Measurements from ENCODE around the gene TNNI3K.

TNNI3K gene

DNA sequence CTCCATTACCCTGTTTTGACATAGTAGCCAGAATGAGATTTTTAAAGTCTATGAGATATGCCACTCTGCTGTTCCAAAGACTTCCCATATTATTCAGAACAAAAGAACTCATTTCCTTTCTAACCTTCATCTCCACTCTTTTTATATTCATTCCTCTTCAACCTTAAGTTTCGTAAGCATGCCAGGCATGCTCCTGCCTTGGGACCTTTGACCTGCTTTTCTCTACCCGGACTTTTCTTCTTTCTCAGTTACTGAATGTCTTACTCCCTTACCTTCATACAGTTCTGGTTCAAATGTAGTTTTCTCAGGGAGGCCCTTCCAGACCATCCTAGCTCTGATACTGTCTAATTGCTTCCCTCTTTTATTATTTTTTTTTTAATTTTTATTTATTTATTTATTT is 81.1 kb downstream of the TNNI3K start:
- no peak for DNase-seq

DNA sequence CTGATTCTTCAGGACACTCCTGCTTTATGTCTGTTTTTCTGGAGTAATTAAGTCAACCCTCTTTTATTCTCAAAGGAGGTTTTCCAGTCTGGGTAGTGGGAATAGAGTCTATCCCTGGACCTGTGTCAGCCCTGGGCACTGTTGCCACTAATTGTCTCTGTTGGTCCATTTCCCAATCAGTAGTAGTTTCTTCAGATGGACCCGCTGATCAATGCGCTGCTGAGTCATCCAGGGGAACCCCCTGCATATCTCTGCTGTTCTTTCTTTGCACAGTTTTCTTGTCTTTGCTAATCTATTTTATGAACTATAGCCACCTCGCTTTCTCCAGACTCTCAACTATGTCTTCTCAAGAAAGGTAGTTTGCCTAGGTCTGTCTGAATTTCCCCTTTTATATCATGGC is 82.5 kb downstream of the TNNI3K start:
- DNase-seq = no peak

DNA sequence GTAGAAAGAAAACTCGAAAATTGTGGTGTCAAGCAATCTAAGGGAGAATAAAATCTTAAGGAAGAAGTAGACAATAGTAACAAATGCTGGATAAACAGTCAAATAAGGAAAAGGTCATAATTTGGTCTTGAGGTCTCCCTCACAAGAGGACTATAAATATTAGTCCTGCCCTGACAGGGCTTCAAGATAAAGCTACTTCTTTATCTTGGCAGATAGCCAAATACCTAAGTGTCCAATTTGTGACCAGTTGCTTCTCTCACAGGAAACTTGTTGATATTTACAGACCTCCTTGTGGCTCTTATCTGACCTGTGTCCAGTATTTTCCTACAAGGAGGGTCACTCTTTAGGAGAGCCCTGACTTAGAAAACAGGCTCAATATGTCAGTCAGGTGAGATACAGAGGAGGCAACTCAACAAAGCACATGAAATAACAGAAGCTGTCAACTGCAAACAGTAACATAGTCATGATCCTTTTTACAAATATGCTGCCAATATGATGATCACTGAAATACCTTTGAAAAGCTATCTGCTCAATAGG is 88.8 kb downstream of the TNNI3K start:
- no peak for DNase-seq

DNA sequence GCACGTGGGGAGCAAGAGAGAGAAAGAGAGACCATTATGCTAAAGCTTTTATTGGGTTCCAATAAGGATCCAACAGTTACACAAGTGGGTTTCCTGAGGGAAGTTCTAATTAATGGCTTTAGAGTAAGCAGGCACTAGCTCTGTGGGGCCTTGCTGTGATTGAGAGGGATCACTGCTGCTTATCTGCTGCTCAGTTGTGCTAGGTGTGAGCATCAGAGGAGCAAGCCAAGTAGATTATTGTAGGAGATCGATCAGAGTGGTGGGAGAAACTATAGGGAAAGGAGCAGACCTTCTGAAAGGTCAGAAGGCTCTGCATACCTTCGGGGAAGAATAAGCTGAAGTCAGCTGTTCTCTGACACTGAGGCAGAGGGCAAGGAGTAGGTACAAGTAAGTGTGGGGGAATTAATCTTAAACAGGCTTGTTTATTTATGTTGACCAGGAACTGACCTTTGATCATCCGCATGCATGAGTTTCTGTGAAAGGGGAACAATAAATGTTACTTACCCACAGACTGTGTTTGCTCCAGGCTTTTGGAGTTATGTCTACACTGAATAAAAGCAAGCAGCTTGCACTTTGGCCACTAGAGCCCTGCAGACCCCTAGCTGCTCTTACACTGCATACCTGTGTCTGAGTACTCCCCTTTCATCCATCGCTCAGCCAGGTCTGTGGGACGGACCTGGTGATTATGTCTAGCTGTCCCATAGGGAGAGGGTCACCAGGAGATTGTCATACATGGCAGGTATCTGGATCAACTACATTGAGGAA is 89.7 kb downstream of the TNNI3K start:
- no peak for DNase-seq

DNA sequence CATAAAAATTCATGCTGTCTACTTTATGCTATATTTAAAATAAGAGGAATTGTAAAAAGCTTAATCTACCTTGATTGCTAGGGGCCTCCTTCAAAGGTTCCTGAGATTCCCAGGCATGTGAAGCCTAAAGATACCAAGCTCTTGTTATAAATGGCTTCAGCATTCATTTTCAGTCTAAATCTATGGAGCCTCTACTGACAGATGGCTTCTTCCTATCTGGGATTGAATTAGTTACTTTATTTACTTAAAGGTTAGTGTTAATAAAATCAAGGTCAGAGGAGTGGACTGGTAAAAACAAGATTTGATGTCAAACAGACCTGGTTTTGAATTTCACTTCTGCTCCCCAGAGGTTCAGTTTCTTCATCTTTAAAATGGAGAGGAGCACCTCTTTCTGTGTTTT is 93.7 kb downstream of the TNNI3K start:
- DNase-seq = no peak

DNA sequence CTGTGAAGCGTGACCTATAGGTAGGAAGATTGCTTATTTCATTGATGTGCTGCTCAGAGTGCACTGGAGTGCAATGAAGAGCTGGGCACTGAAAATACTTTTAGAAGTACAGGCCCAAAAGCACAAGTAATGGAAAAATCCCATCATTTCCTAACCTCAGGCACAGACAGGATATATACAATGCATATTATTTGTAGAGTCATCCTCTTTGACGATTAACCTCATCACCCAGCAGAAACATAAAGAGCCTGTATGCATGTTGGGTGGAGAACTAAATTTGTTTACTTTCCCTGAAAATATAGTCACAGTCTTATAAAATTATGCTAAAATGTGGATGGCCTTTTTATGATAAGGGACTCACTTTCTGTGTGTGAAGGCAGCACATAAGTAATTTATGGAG is 98.1 kb downstream of the TNNI3K start:
- no peak for DNase-seq

DNA sequence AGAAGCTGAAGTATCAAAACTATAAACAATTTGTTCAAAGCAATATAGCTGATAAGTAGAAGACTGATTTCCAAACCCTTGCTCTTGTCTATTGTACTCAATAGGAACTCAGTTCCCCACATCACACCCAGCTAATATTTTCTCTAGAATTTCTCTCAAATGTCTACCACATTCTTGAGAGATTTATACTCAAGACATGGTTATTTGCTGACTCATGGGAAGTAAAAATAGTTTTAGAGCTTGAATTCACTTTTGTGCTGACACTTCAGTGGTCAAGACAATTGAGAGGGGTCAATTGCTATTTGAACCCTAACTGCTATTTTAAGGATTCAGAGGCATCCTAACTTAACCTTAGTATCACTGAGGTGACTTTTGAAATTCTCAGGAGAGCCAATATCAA is 99.0 kb downstream of the TNNI3K start:
- DNase-seq = no peak

DNA sequence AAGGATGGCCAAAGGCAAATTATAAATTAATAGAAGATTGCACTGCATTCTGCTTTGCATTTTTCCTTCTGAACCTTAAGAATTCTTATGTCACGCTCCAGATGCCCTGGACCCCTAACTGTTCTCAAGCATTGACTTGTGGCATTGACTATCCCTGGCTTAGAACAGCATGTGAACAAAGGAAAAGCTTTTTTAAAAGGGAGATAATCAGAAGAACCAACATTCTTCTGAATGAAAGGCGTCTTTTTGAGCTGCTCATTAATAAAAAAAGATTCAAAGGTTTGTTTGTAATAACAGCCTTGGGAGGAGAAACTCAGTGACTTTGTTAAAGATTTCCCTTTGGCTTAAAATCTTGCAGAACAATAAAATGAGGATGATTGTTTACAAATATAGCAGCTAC is 105.5 kb downstream of the TNNI3K start:
- DNase-seq = no peak

DNA sequence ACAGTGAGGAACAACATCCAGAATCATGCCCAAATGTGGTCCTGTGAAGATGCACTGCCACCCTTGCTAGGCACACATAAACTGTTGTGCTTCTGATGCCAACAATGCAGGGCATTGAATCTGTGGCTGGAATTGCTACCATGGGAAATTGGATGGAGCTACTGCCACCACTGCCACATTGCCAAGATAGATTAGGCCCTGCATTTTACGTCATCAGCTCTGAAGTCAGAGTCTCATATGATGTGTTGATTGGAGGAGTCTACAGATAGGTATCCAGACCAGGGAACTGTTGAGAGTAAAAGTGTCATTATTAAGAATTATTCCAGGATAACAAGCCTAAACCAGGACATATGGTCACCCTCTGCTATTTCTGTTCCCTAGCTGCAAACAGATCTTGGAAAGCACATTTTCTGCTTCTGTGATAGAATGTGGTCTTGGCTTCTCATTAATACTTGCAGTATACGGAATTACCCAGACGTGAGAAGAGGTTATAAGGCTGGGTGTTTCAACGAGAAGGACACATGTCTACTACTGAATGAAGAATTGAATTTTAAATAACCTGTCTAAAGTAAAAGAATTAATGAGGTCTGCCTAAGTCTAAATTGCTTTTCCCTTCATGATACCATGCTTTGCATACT is 106.6 kb downstream of the TNNI3K start:
- no peak for DNase-seq

DNA sequence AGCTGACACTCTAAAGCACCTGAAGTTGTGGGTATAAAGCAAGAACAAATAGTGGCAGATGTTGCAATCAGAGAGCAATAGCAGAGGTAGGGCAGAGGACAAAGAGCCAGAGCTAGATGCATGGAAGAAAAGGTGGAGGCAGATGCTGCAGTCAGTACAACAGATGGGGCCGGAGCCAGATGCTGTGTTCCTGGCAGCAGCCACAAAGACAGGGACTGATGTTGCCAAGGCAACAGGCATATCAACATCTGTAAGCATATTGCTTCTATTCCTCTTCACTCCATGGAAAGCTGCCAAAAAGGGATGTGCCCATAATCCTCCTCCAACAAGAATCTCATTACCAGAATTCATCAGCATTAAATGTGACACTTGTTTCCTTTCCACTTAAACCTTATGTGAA is 108.0 kb downstream of the TNNI3K start:
- no peak for DNase-seq

DNA sequence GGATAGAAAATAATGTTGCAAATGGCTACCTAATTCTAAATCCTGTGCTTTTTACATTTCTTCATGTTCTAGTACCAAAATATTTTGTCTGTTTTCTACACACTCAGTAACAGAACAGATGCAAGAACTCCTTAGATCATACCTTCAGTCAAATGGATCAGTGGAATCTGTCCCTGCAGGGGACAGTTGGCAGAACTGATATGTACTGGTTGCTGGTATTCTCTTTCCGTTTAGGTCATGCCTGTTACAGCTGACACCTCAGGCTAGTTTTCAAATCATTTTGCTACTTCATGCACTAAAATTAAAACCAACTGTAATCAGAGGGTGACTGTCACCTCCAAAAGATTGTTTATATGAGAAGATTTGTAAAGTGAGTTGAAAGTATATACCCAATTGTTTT is 109.2 kb downstream of the TNNI3K start:
- no peak for DNase-seq

DNA sequence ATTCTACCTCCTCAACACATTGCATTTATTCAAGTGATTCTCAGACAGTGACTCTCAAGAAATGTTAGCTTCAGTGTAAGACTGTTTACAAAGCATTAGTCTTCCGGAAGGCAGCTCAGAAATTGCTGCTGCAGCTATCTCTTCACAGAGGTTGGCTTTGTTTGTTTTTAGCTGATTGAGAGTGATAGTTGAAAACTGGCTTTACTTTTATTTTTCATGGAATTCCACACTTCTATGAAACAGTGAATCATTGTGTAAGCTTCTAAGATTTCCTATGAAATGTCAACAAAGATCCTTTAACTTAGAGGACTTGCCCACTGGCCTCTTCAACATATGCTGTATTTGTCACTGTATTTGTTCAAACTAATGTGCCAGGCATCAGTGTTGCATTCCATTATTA is 121.3 kb downstream of the TNNI3K start:
- DNase-seq = no peak

DNA sequence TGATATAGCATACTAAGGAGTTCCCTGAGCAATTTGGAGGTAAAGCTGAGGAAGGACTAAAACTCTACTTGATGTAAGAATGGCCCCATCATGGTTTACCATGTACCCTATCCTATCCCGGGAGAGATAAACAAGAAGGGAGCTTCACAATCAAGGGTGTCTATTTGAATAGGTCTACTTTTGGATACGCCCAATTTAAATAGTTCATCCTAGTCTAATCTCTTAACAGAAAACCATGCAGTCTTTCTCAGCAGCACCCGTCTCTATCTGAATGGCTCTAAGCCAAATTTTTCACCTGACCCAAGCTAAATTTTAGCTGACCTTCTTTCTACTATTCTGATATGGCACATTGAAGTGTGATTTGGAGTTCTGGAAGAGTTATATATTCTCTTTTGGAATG is 122.0 kb downstream of the TNNI3K start:
- DNase-seq = no peak

DNA sequence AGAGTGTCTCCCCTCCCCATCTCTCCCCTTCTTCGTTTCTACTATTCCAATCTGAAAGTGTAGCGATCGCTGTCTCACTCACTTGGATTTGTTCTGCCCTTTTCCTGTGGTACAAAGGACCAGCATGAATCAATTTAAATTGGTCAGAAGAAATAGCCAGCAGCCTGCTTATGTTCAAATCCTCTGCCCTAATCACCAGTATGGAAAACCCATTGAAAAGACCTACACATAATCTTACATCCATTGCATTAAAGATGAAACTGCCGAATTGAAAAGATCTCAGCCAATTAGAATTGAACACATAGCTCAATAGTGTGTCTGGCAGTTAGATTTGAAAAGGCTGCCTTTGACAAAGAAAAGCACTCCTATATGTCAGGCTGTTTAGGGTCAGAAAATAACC is 122.6 kb downstream of the TNNI3K start:
- DNase-seq = no peak

DNA sequence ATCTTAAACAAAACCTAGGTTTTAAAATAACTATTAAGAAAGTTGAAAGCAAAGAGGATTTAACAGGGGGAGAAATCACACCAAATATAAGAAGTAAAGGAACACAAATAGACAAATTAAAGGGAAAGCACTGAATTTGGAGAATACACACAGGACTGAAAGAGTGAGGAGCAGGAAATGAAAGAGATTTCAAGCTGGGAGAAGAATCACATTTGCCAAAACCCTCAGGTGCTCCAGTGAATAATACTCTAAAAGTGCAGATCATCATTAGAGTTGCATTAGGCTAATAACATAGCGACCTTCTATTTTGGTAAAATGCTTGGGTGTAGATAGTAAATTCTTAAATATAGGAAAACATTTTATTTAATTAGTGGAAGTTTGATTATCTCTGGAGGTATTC is 127.5 kb downstream of the TNNI3K start:
- no peak for DNase-seq

DNA sequence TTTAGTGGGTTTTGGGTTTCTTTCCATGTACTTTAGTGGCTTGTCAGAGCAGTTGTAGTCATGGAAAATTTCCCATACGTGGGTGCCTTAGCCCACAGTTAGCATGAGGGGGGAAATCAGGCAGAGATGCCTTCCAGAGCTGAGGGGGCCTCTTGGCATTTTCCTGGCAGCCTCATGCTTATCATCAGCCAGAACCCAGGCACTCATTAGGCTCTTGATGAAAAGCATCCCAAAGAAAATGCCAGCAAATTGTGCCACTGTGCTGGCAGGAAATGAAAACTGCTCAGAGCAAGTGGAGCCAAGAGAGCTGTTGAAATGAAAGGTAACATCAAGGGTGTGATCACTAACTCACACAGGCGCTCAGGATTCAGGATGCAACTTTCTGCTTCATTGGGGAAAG is 128.0 kb downstream of the TNNI3K start:
- DNase-seq = no peak

DNA sequence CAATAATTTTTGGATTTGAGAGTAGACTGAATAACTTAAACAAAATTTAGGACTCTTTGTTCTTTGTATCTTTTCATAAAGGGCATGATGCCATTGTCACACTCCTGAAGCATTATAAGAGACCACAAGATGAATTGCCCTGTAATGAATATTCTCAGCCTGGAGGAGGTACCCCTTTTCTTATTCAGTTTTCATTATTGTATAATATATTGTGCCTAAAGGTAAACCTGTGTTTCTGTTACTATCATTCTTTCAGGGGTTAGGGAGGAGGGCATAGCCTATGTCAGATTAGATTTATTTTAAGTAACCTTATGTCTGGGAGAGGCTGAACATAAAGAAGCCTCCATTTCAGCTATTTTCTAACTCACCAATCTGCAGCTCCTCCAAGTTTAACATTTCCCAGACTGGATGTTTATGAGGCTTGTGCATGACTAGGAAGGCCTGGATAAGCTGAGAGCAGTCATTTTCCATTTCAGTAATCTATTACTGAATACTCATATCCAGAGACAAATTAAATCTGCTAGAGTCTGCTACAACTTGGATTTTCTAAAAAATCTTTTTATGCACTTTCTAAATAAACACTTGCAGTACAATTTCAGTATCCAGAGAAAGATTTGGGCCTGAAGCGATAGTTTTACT is 132.1 kb downstream of the TNNI3K start:
- no peak for DNase-seq

DNA sequence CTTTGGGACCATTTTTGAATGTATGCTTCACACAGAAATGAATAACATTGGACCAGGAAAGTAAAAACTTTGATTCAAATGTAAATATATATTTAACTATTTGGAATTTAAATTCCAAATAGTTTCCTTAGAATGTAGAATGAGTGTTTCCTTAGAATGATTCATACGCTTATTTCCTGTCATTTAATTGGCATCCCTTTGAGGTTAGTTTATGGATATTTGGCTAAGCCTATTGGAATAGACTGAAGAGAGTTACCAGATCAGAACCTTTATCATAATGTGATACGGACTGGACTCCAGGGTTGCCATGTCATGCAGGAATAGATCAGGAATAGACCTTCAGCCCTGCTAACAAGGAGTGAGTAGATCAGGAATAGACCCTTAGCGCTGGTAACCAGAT is 133.1 kb downstream of the TNNI3K start:
- DNase-seq = no peak

DNA sequence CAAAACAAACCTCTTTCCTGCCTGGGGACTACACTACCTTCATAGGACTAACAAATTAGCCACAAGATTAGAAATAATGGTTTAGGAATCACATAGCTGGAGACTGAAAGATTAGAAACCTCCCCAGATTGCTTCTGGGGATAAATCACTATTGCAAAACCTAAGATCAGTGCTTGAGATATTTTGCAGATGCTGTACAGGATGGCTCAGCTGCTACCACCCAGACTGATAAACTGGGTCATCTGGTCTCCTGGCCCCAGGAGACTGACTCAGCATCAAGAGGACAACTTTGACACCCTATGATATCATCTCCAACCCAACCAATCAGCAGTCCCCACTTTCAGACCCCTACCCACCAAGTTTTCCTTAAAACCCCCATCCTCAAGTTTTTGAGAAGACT is 140.2 kb downstream of the TNNI3K start:
- DNase-seq = no peak

DNA sequence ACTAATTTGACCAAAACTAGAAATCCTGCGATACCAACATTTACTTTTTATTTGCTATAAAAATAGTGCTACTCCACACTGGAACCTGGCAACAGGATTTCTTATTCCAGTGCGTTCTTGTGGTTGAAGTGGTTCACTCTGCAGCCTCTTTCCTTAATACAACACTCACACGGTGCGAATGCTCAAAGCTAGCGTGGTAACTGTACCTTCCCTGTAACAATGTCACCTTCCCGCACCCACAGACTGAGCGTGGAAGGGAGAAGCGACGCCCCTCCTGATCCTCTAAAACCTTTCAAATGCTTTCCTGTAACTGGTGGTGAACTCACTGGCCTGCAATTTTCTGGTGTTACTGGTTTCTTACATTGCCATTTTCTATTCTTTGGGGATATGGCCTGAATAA is 145.1 kb downstream of the TNNI3K start:
- DNase-seq = no peak

DNA sequence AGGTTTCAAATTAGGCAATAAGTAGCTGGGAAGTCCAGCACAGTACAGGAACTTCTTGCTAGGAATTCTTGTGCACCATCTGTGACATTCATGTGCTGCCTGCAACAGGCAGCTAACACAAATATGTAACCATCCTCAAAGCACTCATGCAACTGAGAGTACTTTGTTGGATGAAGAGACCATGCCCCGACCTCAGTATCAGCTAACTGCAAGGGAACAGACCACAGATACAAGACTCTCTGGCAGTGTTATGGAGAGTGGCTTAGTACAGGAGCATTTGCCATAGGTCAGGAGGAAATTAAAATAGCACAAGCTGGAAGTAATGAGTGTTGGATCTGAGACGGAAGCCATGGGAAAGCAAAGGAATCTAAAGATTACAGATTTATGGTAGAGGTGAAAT is 153.7 kb downstream of the TNNI3K start:
- DNase-seq = no peak

DNA sequence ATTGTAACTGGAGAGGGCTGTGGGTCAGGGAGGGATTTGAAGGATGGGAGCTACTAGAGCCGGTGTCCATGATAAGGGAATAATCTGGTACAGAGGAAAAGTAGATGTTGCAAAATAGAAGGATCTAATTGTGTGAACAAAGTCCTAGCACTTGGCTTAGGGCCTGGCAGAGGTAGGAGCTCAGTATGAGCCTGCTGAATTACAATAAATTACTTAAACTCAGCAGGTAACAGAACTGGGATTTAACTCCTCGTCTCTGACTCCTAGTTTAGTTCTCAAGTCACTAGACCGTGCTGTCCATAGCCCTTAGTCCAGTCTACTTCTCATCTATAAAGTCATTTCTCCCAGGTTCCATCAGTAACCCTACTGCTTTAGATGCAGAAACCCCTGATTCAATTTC is 157.0 kb downstream of the TNNI3K start:
- no peak for DNase-seq

DNA sequence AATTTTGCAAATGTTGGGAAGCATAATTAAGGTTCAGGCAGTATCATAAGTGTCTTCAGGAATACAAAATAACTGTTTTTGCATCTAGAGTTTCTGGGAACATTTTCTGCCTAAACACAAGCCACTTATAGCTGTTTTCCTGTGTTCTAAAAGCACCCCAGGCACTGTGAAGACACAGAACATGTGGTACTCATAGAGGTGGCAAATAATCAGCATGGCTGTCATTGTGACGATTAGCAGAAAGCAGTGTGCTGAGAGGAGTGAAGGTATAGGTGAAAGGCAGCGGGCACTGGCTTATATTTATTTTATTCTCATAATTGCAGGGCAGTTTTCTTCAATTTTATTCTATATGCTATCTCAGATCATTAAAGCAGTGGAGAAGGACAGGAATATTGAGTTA is 157.7 kb downstream of the TNNI3K start:
- DNase-seq = no peak

DNA sequence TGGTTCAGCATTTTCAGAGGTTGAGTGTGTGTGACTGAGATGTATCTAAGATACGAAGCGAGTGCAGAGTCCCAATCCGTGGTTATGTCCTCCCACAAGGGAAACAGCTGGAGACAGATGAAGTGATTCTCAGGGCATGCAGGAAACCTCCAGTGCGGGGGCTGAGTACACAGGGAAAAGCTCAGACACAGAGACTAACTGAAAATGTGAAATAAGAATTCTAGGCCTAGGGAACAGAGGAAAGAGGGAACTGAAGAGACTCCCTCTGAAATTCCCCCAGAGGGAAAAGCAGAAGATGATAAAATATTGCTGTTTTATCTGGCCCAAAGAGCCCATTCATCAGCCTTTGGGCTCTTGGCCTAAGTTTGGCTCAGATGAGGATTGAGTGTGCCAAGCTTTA is 160.4 kb downstream of the TNNI3K start:
- no peak for DNase-seq

Data from activated CD4-positive, CD25-positive, alpha-beta regulatory T cell treated with anti-CD3 and anti-CD28 coated beads, Interleukin-2, amount 50 U/mL, for 72 hours (primary cell).